Karpas-422 (cell line): Measurements from ENCODE around the gene ASCC2. TPM values are rescaled to one million over a fixed set of nuclear protein-coding genes. Genes with fewer than 3 reads are reported as not detected.
"Not testable (repeated sequence)": the region's sequence is repeated elsewhere in the genome, so short reads cannot be mapped to it uniquely, and the experiment has no call there.

ENCODE experiments used
- DNase-seq: peaks from one replicate; pipeline ENCODE4 v3.0.0-alpha.2; 2015
- H2AFZ ChIP-seq: fragments of 200-600 bp; sonication (generic); 2 replicates; pipeline ENCODE4 v1.6.1; 2014; ENCODE audit warnings: antibody characterized with exemption, low read length, mixed read lengths
- H3K27ac ChIP-seq: fragments of 200-600 bp; sonication (generic); 2 replicates; pipeline ENCODE4 v1.5.1; 2014; ENCODE audit warnings: mild to moderate bottlenecking, low read length, moderate library complexity
- H3K27me3 ChIP-seq: fragments of 200-600 bp; sonication (generic); 2 replicates; pipeline ENCODE4 v1.6.1; 2014; ENCODE audit warnings: low read length, mixed read lengths
- H3K36me3 ChIP-seq: fragments of 200-600 bp; sonication (generic); 2 replicates; pipeline ENCODE4 v1.6.1; 2014; ENCODE audit warnings: low read length, mixed read lengths; ENCODE audit not compliant: insufficient read depth
- H3K4me1 ChIP-seq: fragments of 200-600 bp; sonication (generic); 2 replicates; pipeline ENCODE4 v1.6.1; 2014; ENCODE audit warnings: mild to moderate bottlenecking, low read length, mixed read lengths
- H3K4me2 ChIP-seq: fragments of 200-600 bp; sonication (generic); 2 replicates; pipeline ENCODE4 v1.6.1; 2014; ENCODE audit warnings: low read length, low read depth, mild to moderate bottlenecking; ENCODE audit not compliant: poor library complexity, severe bottlenecking
- H3K4me3 ChIP-seq: fragments of 200-600 bp; sonication (generic); 2 replicates; pipeline ENCODE4 v1.5.1; 2014; ENCODE audit warnings: mild to moderate bottlenecking, antibody characterized with exemption, low read length, mixed read lengths
- H3K79me2 ChIP-seq: fragments of 200-600 bp; sonication (generic); 2 replicates; pipeline ENCODE4 v1.6.1; 2014; ENCODE audit warnings: mild to moderate bottlenecking, low read length, mixed read lengths
- H3K9ac ChIP-seq: fragments of 200-600 bp; sonication (generic); 2 replicates; pipeline ENCODE4 v1.6.0; 2014; ENCODE audit warnings: low read length
- H3K9me2 ChIP-seq: fragments of 200-600 bp; sonication (generic), shearing (Covaris generic); replicated peaks from 2 replicates; pipeline ENCODE4 v1.6.0; 2014; ENCODE audit warnings: mild to moderate bottlenecking, low read length, moderate library complexity; ENCODE audit not compliant: insufficient read depth
- H3K9me3 ChIP-seq: fragments of 300-700, 200-600 bp; sonication (generic); 2 replicates; pipeline ENCODE4 v1.6.1; 2014; ENCODE audit warnings: low read length, mixed read lengths
- H4K20me1 ChIP-seq: fragments of 200-600 bp; sonication (generic); 2 replicates; pipeline ENCODE4 v1.6.1; 2014; ENCODE audit warnings: mild to moderate bottlenecking, antibody characterized with exemption, low read length, low read depth; ENCODE audit not compliant: insufficient read depth
- total RNA-seq: library from RNA; depleted of rRNA; stranded (reverse); fragments of >200 nt; shearing (Covaris generic); gene quantifications from 2 replicates; pipeline ENCODE4 v1.2.3, GENCODE V29; 2014; ENCODE audit warnings: low replicate concordance

The ASCC2 gene
- total RNA-seq, 1 experiment from 2014 or later, result 29.5 TPM

GRCh38 chr22:29867260-29867659 lies 29.2 kb upstream of the ASCC2 start:
- H3K4me1 ChIP-seq, result peaks cover 12% of the 10 kb centered on the region
- no peaks in the 10 kb centered on the region for H3K9me2 ChIP-seq
- H3K4me3 ChIP-seq, result no peak overlapping the region
- H3K36me3 ChIP-seq, result no peaks in the 10 kb centered on the region
- no peaks in the 10 kb centered on the region for H3K79me2 ChIP-seq
- no peak for DNase-seq
- H4K20me1 ChIP-seq, result no peaks in the 10 kb centered on the region
- no peaks in the 10 kb centered on the region for H3K9me3 ChIP-seq
- H3K9ac ChIP-seq, result no peak overlapping the region
- no peak overlapping the region for H2AFZ ChIP-seq
- no peak overlapping the region for H3K27ac ChIP-seq
- H3K27me3 ChIP-seq, result no peaks in the 10 kb centered on the region
- H3K4me2 ChIP-seq, result no peak overlapping the region

GRCh38 chr22:29865572-29865971 lies 27.5 kb upstream of the ASCC2 start:
- H2AFZ ChIP-seq, H3K4me1 ChIP-seq, H3K27me3 ChIP-seq, H3K9ac ChIP-seq, H3K9me3 ChIP-seq, DNase-seq, H3K4me2 ChIP-seq, H3K36me3 ChIP-seq, H3K9me2 ChIP-seq, H4K20me1 ChIP-seq, H3K79me2 ChIP-seq, H3K4me3 ChIP-seq, H3K27ac ChIP-seq: not testable (repeated sequence)

GRCh38 chr22:29861672-29862297 lies 23.7 kb upstream of the ASCC2 start:
- H2AFZ ChIP-seq, result no peak overlapping the region
- no peak overlapping the region for H3K9ac ChIP-seq
- no peaks in the 10 kb centered on the region for H3K9me3 ChIP-seq
- no peaks in the 10 kb centered on the region for H3K9me2 ChIP-seq
- H3K36me3 ChIP-seq, result no peaks in the 10 kb centered on the region
- no peaks in the 10 kb centered on the region for H4K20me1 ChIP-seq
- H3K27me3 ChIP-seq, result no peaks in the 10 kb centered on the region
- H3K79me2 ChIP-seq, result no peaks in the 10 kb centered on the region
- no peak overlapping the region for H3K4me3 ChIP-seq
- DNase-seq, result no peak
- no peak overlapping the region for H3K27ac ChIP-seq
- H3K4me2 ChIP-seq, result no peak overlapping the region
- H3K4me1 ChIP-seq, result no peaks in the 10 kb centered on the region

- DNase-seq, result no peak
- Histone ChIP-seq H3K4me3 (no peak overlapping the region), H3K4me1 (no peaks in the 10 kb centered on the region), H3K4me2 (no peak overlapping the region), H3K9me3 (no peaks in the 10 kb centered on the region), H3K27ac (no peak overlapping the region), H3K27me3 (no peaks in the 10 kb centered on the region), H4K20me1 (no peaks in the 10 kb centered on the region), H3K9ac (no peak overlapping the region), H3K36me3 (no peaks in the 10 kb centered on the region), H2AFZ (no peak overlapping the region), H3K79me2 (no peaks in the 10 kb centered on the region), H3K9me2 (no peaks in the 10 kb centered on the region)
Observed at GRCh38 chr22:29860006-29860766, 22.1 kb upstream of the ASCC2 start.

GRCh38 chr22:29859030-29859429 lies 21.0 kb upstream of the ASCC2 start:
- H3K9me3 ChIP-seq, H3K79me2 ChIP-seq, H4K20me1 ChIP-seq, H3K36me3 ChIP-seq, H3K4me1 ChIP-seq, H3K27ac ChIP-seq, H3K9ac ChIP-seq, H3K4me2 ChIP-seq, H3K4me3 ChIP-seq, DNase-seq, H3K27me3 ChIP-seq, H3K9me2 ChIP-seq, H2AFZ ChIP-seq: not testable (repeated sequence)

GRCh38 chr22:29856496-29856895 lies 18.4 kb upstream of the ASCC2 start:
- Histone ChIP-seq H3K9me2 (no peaks in the 10 kb centered on the region), H3K79me2 (no peaks in the 10 kb centered on the region), H3K27ac (no peak overlapping the region), H3K9me3 (no peaks in the 10 kb centered on the region), H3K9ac (no peak overlapping the region), H3K4me3 (no peak overlapping the region), H3K4me2 (no peak overlapping the region), H4K20me1 (no peaks in the 10 kb centered on the region), H3K4me1 (no peaks in the 10 kb centered on the region), H2AFZ (no peak overlapping the region), H3K36me3 (no peaks in the 10 kb centered on the region), H3K27me3 (no peaks in the 10 kb centered on the region)
- no peak for DNase-seq

- Histone ChIP-seq H3K79me2 (no peaks in the 10 kb centered on the region), H2AFZ (no peak overlapping the region), H3K4me1 (no peaks in the 10 kb centered on the region), H3K4me3 (no peak overlapping the region), H3K27ac (no peak overlapping the region), H3K9me2 (no peaks in the 10 kb centered on the region), H3K9me3 (no peaks in the 10 kb centered on the region), H3K36me3 (no peaks in the 10 kb centered on the region), H4K20me1 (no peaks in the 10 kb centered on the region), H3K4me2 (no peak overlapping the region), H3K27me3 (no peaks in the 10 kb centered on the region), H3K9ac (no peak overlapping the region)
- no peak for DNase-seq
Observed at GRCh38 chr22:29855611-29856181, 17.6 kb upstream of the ASCC2 start.

- H3K4me3 ChIP-seq, result no peak overlapping the region
- H3K79me2 ChIP-seq, result no peaks in the 10 kb centered on the region
- H3K36me3 ChIP-seq, result no peaks in the 10 kb centered on the region
- 0 out of 2 replicates have a peak, but pooled peaks cover 5% of the 10 kb centered on the region for H3K27me3 ChIP-seq
- H3K27ac ChIP-seq, result no peak overlapping the region
- H3K9me2 ChIP-seq, result no peaks in the 10 kb centered on the region
- no peaks in the 10 kb centered on the region for H4K20me1 ChIP-seq
- no peaks in the 10 kb centered on the region for H3K4me1 ChIP-seq
- H3K4me2 ChIP-seq, result no peak overlapping the region
- H3K9ac ChIP-seq, result no peak overlapping the region
- no peak overlapping the region for H2AFZ ChIP-seq
- DNase-seq, result no peak
- no peaks in the 10 kb centered on the region for H3K9me3 ChIP-seq
Observed at GRCh38 chr22:29854432-29854831, 16.4 kb upstream of the ASCC2 start.
